CD14-positive monocyte (primary cell): ENCODE data around the gene BMP2. TPM values are rescaled to one million over a fixed set of nuclear protein-coding genes. Genes with fewer than 3 reads are reported as not detected.

Experiments
- DNase-seq, 3 donors: peaks; one replicate each; pipeline ENCODE4 v3.0.0-alpha.2; 2011 to 2022
- H2AFZ ChIP-seq: 2 replicates; pipeline ENCODE4 v1.6.0; 2012; ENCODE audit warnings: mild to moderate bottlenecking, low read depth, low read length, inconsistent platforms; ENCODE audit not compliant: insufficient read depth, poor library complexity, severe bottlenecking
- H3K27ac ChIP-seq, 2 donors: 1 replicate in 1 of 2; 2 replicates in 1 of 2; pipeline ENCODE4 v1.5.1; 2012 to 2013; ENCODE audit warnings: low read length in 2 of 2, control low read depth in 1 of 2, inconsistent platforms in 1 of 2, low read depth in 1 of 2, mild to moderate bottlenecking in 1 of 2
- H3K27me3 ChIP-seq, 2 donors: one replicate each; pipeline versions ENCODE4 v1.6.0 to v1.6.1; 2011 to 2013; ENCODE audit warnings: low read length in 2 of 2; ENCODE audit not compliant: control insufficient read depth in 2 of 2, insufficient read depth in 2 of 2
- H3K36me3 ChIP-seq, 2 donors: replicated peaks in 1 of 2; 1 replicate in 1 of 2; 2 replicates in 1 of 2; pipeline versions ENCODE4 v1.5.1 to v1.6.1; 2012 to 2013; ENCODE audit warnings: low read length in 2 of 2, control low read depth in 1 of 2, inconsistent platforms in 1 of 2, mild to moderate bottlenecking in 1 of 2; ENCODE audit not compliant: insufficient read depth in 2 of 2, control insufficient read depth in 1 of 2
- H3K4me1 ChIP-seq, 2 donors: 1 replicate in 1 of 2; 2 replicates in 1 of 2; pipeline versions ENCODE4 v1.5.1 to v1.6.1; 2012 to 2013; ENCODE audit warnings: low read length in 2 of 2, control low read depth in 1 of 2, inconsistent platforms in 1 of 2, mild to moderate bottlenecking in 1 of 2, moderate library complexity in 1 of 2; ENCODE audit not compliant: insufficient read depth in 2 of 2, control insufficient read depth in 1 of 2
- H3K4me2 ChIP-seq: replicated peaks from 2 replicates; pipeline ENCODE3; 2012; ENCODE audit warnings: low read length, moderate library complexity, mild to moderate bottlenecking; ENCODE audit not compliant: poor library complexity, severe bottlenecking; ENCODE audit errors: extremely low read depth
- H3K4me3 ChIP-seq, 3 experiments: fragments of 200-600 bp in 1 of 3; sonication (generic) in 1 of 3; replicated peaks in 1 of 3; 1 replicate in 2 of 3; 2 replicates in 1 of 3; pipeline ENCODE4 v1.5.1; 2011 to 2013; ENCODE audit warnings: low read length in 3 of 3, mild to moderate bottlenecking in 3 of 3, control low read depth in 2 of 3, low read depth in 2 of 3, inconsistent platforms in 1 of 3, moderate library complexity in 1 of 3
- H3K79me2 ChIP-seq: 2 replicates; pipeline ENCODE4 v1.6.0; 2012; ENCODE audit warnings: mild to moderate bottlenecking, control low read depth, inconsistent platforms, low read length, moderate library complexity; ENCODE audit not compliant: insufficient read depth
- H3K9ac ChIP-seq: 2 replicates; pipeline ENCODE4 v1.6.0; 2017; ENCODE audit warnings: low read length, mild to moderate bottlenecking; ENCODE audit not compliant: insufficient read depth, poor library complexity, severe bottlenecking
- H3K9me3 ChIP-seq, 2 donors: replicated peaks in 1 of 2; 1 replicate in 1 of 2; 2 replicates in 1 of 2; pipeline versions ENCODE4 v1.5.1 to v1.6.1; 2012 to 2013; ENCODE audit warnings: low read length in 2 of 2, control low read depth in 1 of 2; ENCODE audit not compliant: control insufficient read depth in 1 of 2, insufficient read depth in 1 of 2
- H4K20me1 ChIP-seq: 2 replicates; pipeline ENCODE4 v1.6.0; 2012; ENCODE audit warnings: mild to moderate bottlenecking, low read length, control low read depth, moderate library complexity; ENCODE audit not compliant: insufficient read depth
- H3K27ac Mint-ChIP-seq, 7 donors: one replicate each; pipeline ENCODE4 v1.8.0; 2020; ENCODE audit warnings: mild to moderate bottlenecking in 7 of 7, mixed read lengths in 7 of 7, moderate library complexity in 6 of 7, inconsistent platforms in 2 of 7
- H3K27me3 Mint-ChIP-seq, 3 donors: one replicate each; pipeline ENCODE4 v1.8.0; 2021 to 2022; ENCODE audit warnings: low read depth in 3 of 3, mild to moderate bottlenecking in 3 of 3, mixed read lengths in 3 of 3, moderate library complexity in 3 of 3, inconsistent platforms in 1 of 3
- H3K36me3 Mint-ChIP-seq, 2 donors: one replicate each; pipeline ENCODE4 v1.8.0; 2020; ENCODE audit warnings: mixed read lengths in 2 of 2, inconsistent platforms in 1 of 2, mild to moderate bottlenecking in 1 of 2
- H3K4me1 Mint-ChIP-seq: one replicate; pipeline ENCODE4 v1.8.0; 2020; ENCODE audit warnings: mild to moderate bottlenecking, mixed read lengths
- H3K4me3 Mint-ChIP-seq, 2 donors: one replicate each; pipeline ENCODE4 v1.8.0; 2020; ENCODE audit warnings: mild to moderate bottlenecking in 2 of 2, mixed read lengths in 2 of 2, moderate library complexity in 1 of 2
- H3K9me3 Mint-ChIP-seq, 7 donors: one replicate each; pipeline ENCODE4 v1.8.0; 2020 to 2022; ENCODE audit warnings: mixed read lengths in 7 of 7, mild to moderate bottlenecking in 6 of 7, moderate library complexity in 6 of 7, inconsistent platforms in 2 of 7
- WGBS: methylation state at CpG from one replicate; pipeline ENCODE4 v1.1.5; 2013; ENCODE audit warnings: missing lambda C conversion rate; ENCODE audit not compliant: insufficient coverage; 5-methylcytosine and 5-hydroxymethylcytosine counted together
- intact Hi-C, 2 donors: fragments of 100-400 bp; cut with micrococcal nuclease; formaldehyde crosslinking; loops; one replicate each; pipeline versions ENCODE4 v1.15.0 to v1.15.1; 2023
- polyA plus RNA-seq, 3 donors: library from polyadenylated mRNA; depleted of rRNA in 1 of 3; unstranded in 2 of 3; stranded (reverse) in 1 of 3; fragments of 300-500 nt in 2 of 3; fragments of >200 nt in 1 of 3; fragmentation: Illumina TruSeq in 2 of 3; gene quantifications; 1 replicate in 2 of 3; 2 replicates in 1 of 3; pipeline ENCODE4 v1.2.3, GENCODE V29; 2012 to 2021
- TF ChIP-seq, protein P1 (sequence below): fragments of 200-600 bp; IDR thresholded peaks from one replicate; pipeline ENCODE4 v1.8.0; 2022; ENCODE audit warnings: antibody characterized with exemption, mild to moderate bottlenecking

Gene BMP2
- polyA plus RNA-seq, 3 donors = 0.07 TPM; not detected in 2

DNA sequence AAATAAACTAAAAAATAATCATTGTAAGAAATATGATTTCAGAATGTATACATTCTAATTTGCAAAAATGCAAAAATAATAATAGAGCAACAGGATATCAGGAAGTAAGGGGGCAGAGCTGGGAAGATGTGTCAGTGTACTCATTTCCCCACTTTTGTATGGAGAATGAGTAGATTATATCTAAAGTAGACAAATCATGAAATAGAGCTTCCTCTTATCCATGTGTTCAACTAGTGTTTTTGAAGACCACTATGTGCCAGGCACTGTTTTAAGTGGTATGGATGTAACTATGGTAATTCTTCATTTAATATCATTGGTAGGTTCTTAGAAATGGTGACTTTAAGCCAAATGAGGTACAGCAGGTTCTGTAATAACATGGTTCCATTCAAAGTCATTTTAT lies 17.0 kb upstream of the BMP2 start:
- Histone ChIP-seq H3K79me2 (no peaks in the 10 kb centered on the region), H3K4me3 (no peak overlapping the region), H3K36me3 (no peaks in the 10 kb centered on the region), H2AFZ (no peak overlapping the region), H3K9ac (no peak overlapping the region), H3K4me2 (no peak overlapping the region), H3K27ac (no peak overlapping the region), H3K4me1 (no peaks in the 10 kb centered on the region), H4K20me1 (no peaks in the 10 kb centered on the region), H3K9me3 (no peaks in the 10 kb centered on the region), H3K27me3 (peaks cover 6 to 14% of the 10 kb centered on the region in 2 donors)
- Mint-ChIP-seq H3K9me3 (peaks cover 0 to 7% (median 2%) of the 10 kb centered on the region in 7 donors), H3K36me3 (no peaks in the 10 kb centered on the region), H3K27ac (no peak overlapping the region), H3K4me3 (no peak overlapping the region), H3K4me1 (no peaks in the 10 kb centered on the region), H3K27me3 (peaks cover 14 to 18% (median 17%) of the 10 kb centered on the region in 3 donors)
- TF ChIP-seq, protein P1, sequence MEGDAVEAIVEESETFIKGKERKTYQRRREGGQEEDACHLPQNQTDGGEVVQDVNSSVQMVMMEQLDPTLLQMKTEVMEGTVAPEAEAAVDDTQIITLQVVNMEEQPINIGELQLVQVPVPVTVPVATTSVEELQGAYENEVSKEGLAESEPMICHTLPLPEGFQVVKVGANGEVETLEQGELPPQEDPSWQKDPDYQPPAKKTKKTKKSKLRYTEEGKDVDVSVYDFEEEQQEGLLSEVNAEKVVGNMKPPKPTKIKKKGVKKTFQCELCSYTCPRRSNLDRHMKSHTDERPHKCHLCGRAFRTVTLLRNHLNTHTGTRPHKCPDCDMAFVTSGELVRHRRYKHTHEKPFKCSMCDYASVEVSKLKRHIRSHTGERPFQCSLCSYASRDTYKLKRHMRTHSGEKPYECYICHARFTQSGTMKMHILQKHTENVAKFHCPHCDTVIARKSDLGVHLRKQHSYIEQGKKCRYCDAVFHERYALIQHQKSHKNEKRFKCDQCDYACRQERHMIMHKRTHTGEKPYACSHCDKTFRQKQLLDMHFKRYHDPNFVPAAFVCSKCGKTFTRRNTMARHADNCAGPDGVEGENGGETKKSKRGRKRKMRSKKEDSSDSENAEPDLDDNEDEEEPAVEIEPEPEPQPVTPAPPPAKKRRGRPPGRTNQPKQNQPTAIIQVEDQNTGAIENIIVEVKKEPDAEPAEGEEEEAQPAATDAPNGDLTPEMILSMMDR = no peak
- no peak for DNase-seq
- intact Hi-C loops = no loop called here

DNA sequence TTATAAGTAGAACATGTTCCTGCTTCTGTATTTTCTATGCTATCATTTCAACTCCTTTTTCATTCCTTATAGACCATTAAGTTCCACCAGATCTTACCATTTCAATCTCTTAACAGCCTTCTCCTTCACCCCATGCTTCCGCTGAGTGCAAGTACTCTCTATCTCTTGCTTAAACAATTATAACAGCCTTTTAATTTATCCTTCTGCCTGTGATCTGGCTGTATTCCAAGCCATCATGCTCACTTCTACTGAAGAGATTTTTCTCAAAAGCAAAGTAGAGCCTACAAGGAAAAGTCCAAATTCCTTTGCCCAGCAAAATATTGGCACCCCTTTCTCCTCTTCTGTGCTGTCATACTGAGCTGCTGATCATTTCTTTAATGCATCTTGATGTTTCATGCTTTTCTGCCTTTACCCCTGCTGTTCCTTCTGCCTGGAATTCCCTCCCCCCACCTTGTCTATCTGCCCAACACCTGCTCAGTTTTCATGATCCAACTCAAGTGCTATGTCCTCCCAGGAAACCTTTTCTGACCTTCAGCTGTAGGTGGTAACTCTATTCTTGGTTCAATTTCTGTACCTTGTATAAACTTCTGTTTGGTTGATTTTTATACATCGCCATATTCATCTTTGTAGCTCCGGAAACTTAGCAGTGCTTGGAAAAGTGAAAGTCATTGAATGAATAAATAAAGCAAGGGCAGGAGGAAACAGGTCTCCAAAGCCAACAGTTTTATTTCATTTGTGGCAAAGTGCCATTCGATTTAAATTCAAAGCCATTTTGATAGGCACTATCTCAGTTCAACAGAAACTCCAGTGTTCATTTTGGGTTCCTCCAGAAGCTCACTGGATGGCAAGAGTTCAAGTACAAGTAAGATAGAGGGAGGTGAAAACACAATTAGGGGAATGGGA lies 10.5 kb upstream of the BMP2 start:
- H4K20me1 ChIP-seq = no peaks in the 10 kb centered on the region
- Mint-ChIP-seq H3K4me1 (no peaks in the 10 kb centered on the region), H3K36me3 (no peaks in the 10 kb centered on the region), H3K4me3 (peak overlapping the region in 1 of 2 donors; percentile 3), H3K27ac (no peak overlapping the region), H3K9me3 (peaks cover 0 to 5% (median 2%) of the 10 kb centered on the region in 7 donors), H3K27me3 (peaks cover 24 to 39% (median 25%) of the 10 kb centered on the region in 3 donors)
- DNase-seq = no peak
- H3K27ac ChIP-seq = no peak overlapping the region
- WGBS = 0% methylated on average over 2 of the region's 4 CpGs
- H3K4me1 ChIP-seq = no peaks in the 10 kb centered on the region
- peaks cover 22 to 24% of the 10 kb centered on the region in 2 donors for H3K27me3 ChIP-seq
- no peaks in the 10 kb centered on the region for H3K79me2 ChIP-seq
- intact Hi-C loops = no loop called here
- no peak overlapping the region for H3K9ac ChIP-seq
- TF ChIP-seq, protein P1 = no peak
- H2AFZ ChIP-seq = no peak overlapping the region
- no peak overlapping the region for H3K4me3 ChIP-seq
- no peak overlapping the region for H3K4me2 ChIP-seq
- no peaks in the 10 kb centered on the region for H3K9me3 ChIP-seq
- no peaks in the 10 kb centered on the region for H3K36me3 ChIP-seq
